Keratinocyte (primary cell): Measurements from ENCODE around the gene ICAM2. TPM values are rescaled to one million over a fixed set of nuclear protein-coding genes. Genes with fewer than 3 reads are reported as not detected.

Source experiments
- DNase-seq: peaks from one replicate; pipeline ENCODE4 v3.0.0-alpha.2; 2011; ENCODE audit warnings: low read depth, missing footprints, low spot score
- FAIRE-seq: peaks from 2 replicates; lab custom pipeline; 2011; peaks lifted over from hg19 to GRCh38; lab: Jason Lieb, UNC
- H2AFZ ChIP-seq: 2 replicates; pipeline ENCODE4 v1.6.0; 2012; ENCODE audit warnings: low read length, control low read depth, inconsistent platforms; ENCODE audit not compliant: control insufficient read depth
- H3K27ac ChIP-seq: 2 replicates; pipeline ENCODE4 v1.5.1; 2011; ENCODE audit warnings: low read length; ENCODE audit not compliant: control insufficient read depth, insufficient read depth
- H3K27me3 ChIP-seq: 3 replicates; pipeline ENCODE4 v1.6.0; 2011; ENCODE audit warnings: low read length; ENCODE audit not compliant: control insufficient read depth, insufficient read depth; ENCODE audit errors: extremely low read depth
- H3K36me3 ChIP-seq, 2 experiments: 2 replicates in 1 of 2; 3 replicates in 1 of 2; pipeline ENCODE4 v1.5.1; 2011; ENCODE audit warnings: low read length in 2 of 2, mild to moderate bottlenecking in 1 of 2; ENCODE audit not compliant: control insufficient read depth in 2 of 2, insufficient read depth in 2 of 2; ENCODE audit errors: extremely low read depth in 1 of 2
- H3K4me1 ChIP-seq: 3 replicates; pipeline ENCODE4 v1.5.1; 2011; ENCODE audit warnings: low read length; ENCODE audit not compliant: control insufficient read depth, insufficient read depth; ENCODE audit errors: extremely low read depth
- H3K4me2 ChIP-seq: 3 replicates; pipeline ENCODE4 v1.6.0; 2011; ENCODE audit warnings: low read depth, low read length; ENCODE audit not compliant: control insufficient read depth, insufficient read depth; ENCODE audit errors: extremely low read depth
- H3K4me3 ChIP-seq, 3 experiments: fragments of 200-600 bp in 1 of 3; sonication (generic) in 1 of 3; 2 replicates in 2 of 3; 3 replicates in 1 of 3; pipeline ENCODE4 v1.5.1; 2011 to 2016; ENCODE audit warnings: low read length in 3 of 3, mild to moderate bottlenecking in 3 of 3, control low read depth in 2 of 3, inconsistent platforms in 1 of 3, low read depth in 1 of 3, mixed read lengths in 1 of 3, mixed run types in 1 of 3, moderate library complexity in 1 of 3; ENCODE audit not compliant: control insufficient read depth in 2 of 3, insufficient read depth in 2 of 3; ENCODE audit errors: extremely low read depth in 1 of 3
- H3K79me2 ChIP-seq: 2 replicates; pipeline ENCODE4 v1.6.0; 2012; ENCODE audit warnings: low read length; ENCODE audit not compliant: control insufficient read depth, insufficient read depth
- H3K9ac ChIP-seq: 3 replicates; pipeline ENCODE4 v1.6.0; 2011; ENCODE audit warnings: low read length; ENCODE audit not compliant: control insufficient read depth, insufficient read depth; ENCODE audit errors: extremely low read depth
- H3K9me1 ChIP-seq: 3 replicates; pipeline ENCODE4 v1.6.0; 2011; ENCODE audit warnings: low read length; ENCODE audit not compliant: control insufficient read depth, insufficient read depth; ENCODE audit errors: extremely low read depth
- H3K9me3 ChIP-seq: 2 replicates; pipeline ENCODE4 v1.5.1; 2012; ENCODE audit warnings: low read depth, low read length; ENCODE audit not compliant: control insufficient read depth
- H4K20me1 ChIP-seq: 3 replicates; pipeline ENCODE4 v1.6.0; 2011; ENCODE audit warnings: low read length; ENCODE audit not compliant: control insufficient read depth, insufficient read depth; ENCODE audit errors: extremely low read depth
- CTCF ChIP-seq, 3 experiments: IDR thresholded peaks in 1 of 3; conservative IDR thresholded peaks in 1 of 3; optimal IDR thresholded peaks in 1 of 3; 2 replicates in 2 of 3; 3 replicates in 1 of 3; pipeline versions ENCODE3 to v1.5.1; 2011; ENCODE audit warnings: low read length in 3 of 3, mild to moderate bottlenecking in 3 of 3, moderate library complexity in 2 of 3, control low read depth in 1 of 3, inconsistent platforms in 1 of 3; ENCODE audit not compliant: insufficient read depth in 2 of 3; ENCODE audit errors: extremely low read depth in 1 of 3
- EZH2 ChIP-seq: IDR thresholded peaks from one replicate; pipeline ENCODE4 v1.6.1; 2012; ENCODE audit warnings: inconsistent platforms, mild to moderate bottlenecking, low read length, moderate library complexity
- dilution Hi-C: fragments of 300-500 bp; cut with MboI; formaldehyde crosslinking; loops from one replicate; pipeline ENCODE4 v1.7.0; 2020; ENCODE audit warnings: low sequenced_read_pairs; ENCODE audit not compliant: extremely low pct_ligation_motif_present
- polyA plus RNA-seq, 5 experiments: library from polyadenylated mRNA; depleted of rRNA in 3 of 5; stranded (reverse) in 3 of 5; stranded (forward) in 1 of 5; unstranded in 1 of 5; fragments of >200 nt; gene quantifications; 1 replicate in 1 of 5; 2 replicates in 3 of 5; 3 replicates in 1 of 5; pipeline versions ENCODE4 v1.2.1 to v1.2.3, GENCODE V29; 2011 to 2012; ENCODE audit warnings: missing spikeins in 2 of 5, low read depth in 1 of 5, low replicate concordance in 1 of 5

ICAM2 gene
- polyA plus RNA-seq, 1 donor (not counting 4 experiments of a cell fraction or from before 2014, with no cell fraction given): 0.09 TPM

GRCh38 chr17:64015447-64015846 lies 5.0 kb downstream of the ICAM2 start:
- Histone ChIP-seq H3K27ac (no peak overlapping the region), H3K9me1 (no peaks in the 10 kb centered on the region), H3K4me1 (no peaks in the 10 kb centered on the region), H3K4me3 (no peak overlapping the region), H2AFZ (no peak overlapping the region), H3K9ac (no peak overlapping the region), H3K9me3 (no peaks in the 10 kb centered on the region), H4K20me1 (no peaks in the 10 kb centered on the region), H3K79me2 (no peaks in the 10 kb centered on the region), H3K27me3 (no peaks in the 10 kb centered on the region), H3K36me3 (no peaks in the 10 kb centered on the region), H3K4me2 (no peak overlapping the region)
- TF ChIP-seq EZH2 (no peak), CTCF (optimal IDR thresholded peaks at IDR 0.05 in 1 of 3, IDR thresholded peaks at IDR 0.05 in 1 of 3, conservative IDR thresholded peaks at IDR 0.05 in 1 of 3; ENCODE audit: extremely low read depth in 1 of 3, insufficient read depth in 2 of 3, low read length in 3 of 3) (no peak)
- no peak for FAIRE-seq
- no peak for DNase-seq
- dilution Hi-C loops: no loop called here

- H3K79me2 ChIP-seq: no peaks in the 10 kb centered on the region
- no peak overlapping the region for H3K4me2 ChIP-seq
- no peaks in the 10 kb centered on the region for H3K27me3 ChIP-seq
- H3K9ac ChIP-seq: no peak overlapping the region
- dilution Hi-C loops: no loop called here
- no peaks in the 10 kb centered on the region for H4K20me1 ChIP-seq
- TF ChIP-seq EZH2 (no peak), CTCF (optimal IDR thresholded peaks at IDR 0.05 in 1 of 3, IDR thresholded peaks at IDR 0.05 in 1 of 3, conservative IDR thresholded peaks at IDR 0.05 in 1 of 3; ENCODE audit: extremely low read depth in 1 of 3, insufficient read depth in 2 of 3, low read length in 3 of 3) (no peak)
- no peak for FAIRE-seq
- H3K9me1 ChIP-seq: no peaks in the 10 kb centered on the region
- H2AFZ ChIP-seq: no peak overlapping the region
- H3K4me3 ChIP-seq: no peak overlapping the region
- H3K4me1 ChIP-seq: no peaks in the 10 kb centered on the region
- no peaks in the 10 kb centered on the region for H3K9me3 ChIP-seq
- H3K36me3 ChIP-seq: no peaks in the 10 kb centered on the region
- DNase-seq: no peak
- H3K27ac ChIP-seq: no peak overlapping the region
Observed at GRCh38 chr17:64009571-64010402, 10.6 kb downstream of the ICAM2 start.
